ENCODE measurements around the gene PCGF1.

Gene PCGF1

GRCh38 chr2:74537140-74537539 is 29.6 kb upstream of the PCGF1 start:
- no peak for DNase-seq

GRCh38 chr2:74536166-74536950 is 28.9 kb upstream of the PCGF1 start:
- DNase-seq = no peak

GRCh38 chr2:74535440-74535965 is 28.0 kb upstream of the PCGF1 start:
- no peak for DNase-seq

GRCh38 chr2:74534411-74534810 is 26.9 kb upstream of the PCGF1 start:
- DNase-seq = no peak

GRCh38 chr2:74533464-74533863 is 26.0 kb upstream of the PCGF1 start:
- no peak for DNase-seq

GRCh38 chr2:74532222-74532621 is 24.7 kb upstream of the PCGF1 start:
- DNase-seq = peak in 1 of 58 donors; percentile 27

GRCh38 chr2:74531666-74532065 is 24.2 kb upstream of the PCGF1 start:
- DNase-seq = no peak

- peak in 36 of 58 donors; percentile 4 to 66 (median 41) for DNase-seq
Observed at GRCh38 chr2:74530239-74531187, 23.0 kb upstream of the PCGF1 start.

GRCh38 chr2:74529357-74530238 is 22.1 kb upstream of the PCGF1 start, which contains the start of the genes AUP1 and HTRA2:
TSS of gene AUP1 (minus strand) at chr2:74529706. CDS start at chr2:74529629, 77 bp downstream.
TSS of gene HTRA2 (plus strand) at chr2:74529933. CDS start at chr2:74530007, 74 bp downstream.
- DNase-seq = peak; percentile 85 to 99 (median 98)

- no peak for DNase-seq
Observed at GRCh38 chr2:74528600-74529356, 21.3 kb upstream of the PCGF1 start.

- DNase-seq = no peak
Observed at GRCh38 chr2:74527741-74528140, 20.2 kb upstream of the PCGF1 start.

GRCh38 chr2:74526649-74527230 is 19.2 kb upstream of the PCGF1 start:
- DNase-seq = no peak

- DNase-seq = peak in 7 of 58 donors; percentile 3 to 43 (median 8)
Observed at GRCh38 chr2:74525717-74526648, 18.5 kb upstream of the PCGF1 start, which contains the start of gene DQX1. TSS of gene DQX1 (minus strand) at chr2:74526231. CDS start at chr2:74525729, 502 bp downstream.

GRCh38 chr2:74524955-74525716 is 17.6 kb upstream of the PCGF1 start:
- no peak for DNase-seq

- DNase-seq = no peak
Observed at GRCh38 chr2:74524005-74524404, 16.5 kb upstream of the PCGF1 start.

GRCh38 chr2:74522516-74522915 is 15.0 kb upstream of the PCGF1 start:
- no peak for DNase-seq

- no peak for DNase-seq
Observed at GRCh38 chr2:74516650-74517049, 9.2 kb upstream of the PCGF1 start.
